ENCODE data around the gene PECR.
"Not testable (repeated sequence)": the region's sequence is repeated elsewhere in the genome, so short reads cannot be mapped to it uniquely, and the experiment has no call there.

The PECR gene

DNA sequence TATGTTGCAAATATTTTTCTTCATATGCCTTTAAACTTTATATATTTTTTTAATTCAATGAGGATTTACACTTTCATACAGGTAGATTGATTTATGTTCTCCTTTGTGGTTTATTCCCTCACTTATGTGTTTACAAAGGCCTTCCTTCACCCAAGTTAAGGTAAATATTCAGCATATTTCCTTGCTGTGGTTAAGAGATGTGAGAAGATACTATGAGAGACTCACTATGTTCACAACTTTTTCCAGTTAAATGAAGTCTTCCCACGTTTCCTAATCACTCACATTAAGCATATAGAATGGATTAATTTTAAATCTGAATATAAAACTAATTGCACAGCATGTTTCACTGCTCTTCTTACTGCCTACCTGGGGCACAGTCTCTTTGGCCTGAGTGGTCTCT is 597 bp downstream of the PECR start:
- H3K9me3 ChIP-seq (replicated peaks in 1 of 2; ENCODE audit: control insufficient read depth in 2 of 2, insufficient read depth in 1 of 2, low read depth in 1 of 2, low read length in 2 of 2): no peaks in the 10 kb centered on the region
- H2AK5ac ChIP-seq (ENCODE audit: low read depth, low read length): peak overlapping the region; percentile 90
- H3K23ac ChIP-seq (ENCODE audit: low read depth, low read length, poor library complexity): no peak overlapping the region
- H3K4me2 ChIP-seq (ENCODE audit: insufficient read depth, low read length, poor library complexity, severe bottlenecking): peak overlapping the region; percentile 94
- H3K9ac ChIP-seq (ENCODE audit: low read depth, low read length, poor library complexity): peak overlapping the region; percentile 99
- no peak overlapping the region for H3K4ac ChIP-seq (ENCODE audit: low read length)
- no peak for DNase-seq (ENCODE audit: low spot score)
- H3K18ac ChIP-seq (ENCODE audit: low read length): no peak overlapping the region
- peaks cover 6 to 16% of the 10 kb centered on the region in 2 donors for H3K4me1 ChIP-seq (ENCODE audit: control insufficient read depth in 2 of 2, insufficient read depth in 1 of 2, low read depth in 1 of 2, low read length in 2 of 2)
- no peak overlapping the region for H2BK120ac ChIP-seq (ENCODE audit: low read depth, low read length)
- no peak overlapping the region for H4K91ac ChIP-seq (ENCODE audit: low read depth, low read length, poor library complexity)
- peaks cover 1% of the 10 kb centered on the region for H3K79me1 ChIP-seq (ENCODE audit: low read depth, low read length)
- H3K14ac ChIP-seq (ENCODE audit: low read length): no peak overlapping the region
- no CpG with 5 or more reads among the region's 1 CpG for WGBS, 2 donors (ENCODE audit: extremely low coverage in 2 of 2, insufficient read length in 2 of 2, insufficient replicate concordance in 1 of 2)
- no peak overlapping the region for H2BK15ac ChIP-seq (ENCODE audit: low read length)
- H3K4me3 ChIP-seq (ENCODE audit: low read length in 2 of 2): peak overlapping the region; percentile 77 to 79
- H3K27me3 ChIP-seq (ENCODE audit: control insufficient read depth in 3 of 3, insufficient read depth in 3 of 3, low read depth in 1 of 3, low read length in 3 of 3): no peaks in the 10 kb centered on the region
- H2BK12ac ChIP-seq (ENCODE audit: low read length): no peak overlapping the region
- peak overlapping the region; percentile 99 for H2BK5ac ChIP-seq (ENCODE audit: low read length)
- H2AFZ ChIP-seq (ENCODE audit: low read length): peak overlapping the region; percentile 92
- peak overlapping the region; percentile 48 for H3K27ac ChIP-seq (replicated peaks; ENCODE audit: low read length)
- no peaks in the 10 kb centered on the region for H3K36me3 ChIP-seq (replicated peaks in 1 of 2; ENCODE audit: control insufficient read depth in 2 of 2, insufficient read depth in 2 of 2, low read length in 2 of 2)
- H4K8ac ChIP-seq (ENCODE audit: low read depth, low read length): no peak overlapping the region

DNA sequence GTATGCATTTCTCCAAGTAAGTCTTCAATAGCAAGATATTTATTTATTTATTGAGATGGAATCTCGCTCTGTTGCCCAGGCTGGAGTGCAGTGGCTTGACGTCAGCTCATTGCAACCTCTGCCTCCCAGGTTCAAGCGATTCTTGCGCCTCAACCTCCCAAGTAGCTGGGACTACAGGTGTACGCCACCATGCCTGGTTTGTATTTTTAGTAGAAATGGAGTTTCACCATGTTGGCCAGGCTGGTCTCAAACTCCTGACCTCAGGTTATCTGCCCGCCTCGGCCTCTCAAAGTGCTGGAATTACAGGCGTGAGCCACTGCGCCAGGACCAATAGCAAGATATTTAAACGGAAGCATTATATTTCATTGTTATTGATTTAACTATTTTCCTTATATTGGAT is 1.6 kb downstream of the PECR start:
- H3K27me3 ChIP-seq (ENCODE audit: control insufficient read depth in 3 of 3, insufficient read depth in 3 of 3, low read depth in 1 of 3, low read length in 3 of 3); H3K9me3 ChIP-seq (replicated peaks in 1 of 2; ENCODE audit: control insufficient read depth in 2 of 2, insufficient read depth in 1 of 2, low read depth in 1 of 2, low read length in 2 of 2); H3K27ac ChIP-seq (replicated peaks; ENCODE audit: low read length); H4K8ac ChIP-seq (ENCODE audit: low read depth, low read length); H3K4me2 ChIP-seq (ENCODE audit: insufficient read depth, low read length, poor library complexity, severe bottlenecking); H3K79me1 ChIP-seq (ENCODE audit: low read depth, low read length); H3K4me3 ChIP-seq (ENCODE audit: low read length in 2 of 2); H2BK12ac ChIP-seq (ENCODE audit: low read length); H3K14ac ChIP-seq (ENCODE audit: low read length); H2BK15ac ChIP-seq (ENCODE audit: low read length); H3K9ac ChIP-seq (ENCODE audit: low read depth, low read length, poor library complexity); H2AK5ac ChIP-seq (ENCODE audit: low read depth, low read length); H3K4ac ChIP-seq (ENCODE audit: low read length); DNase-seq (ENCODE audit: low spot score); H2BK120ac ChIP-seq (ENCODE audit: low read depth, low read length); H3K23ac ChIP-seq (ENCODE audit: low read depth, low read length, poor library complexity); H3K36me3 ChIP-seq (replicated peaks in 1 of 2; ENCODE audit: control insufficient read depth in 2 of 2, insufficient read depth in 2 of 2, low read length in 2 of 2); H3K18ac ChIP-seq (ENCODE audit: low read length); H4K91ac ChIP-seq (ENCODE audit: low read depth, low read length, poor library complexity); H2AFZ ChIP-seq (ENCODE audit: low read length); H2BK5ac ChIP-seq (ENCODE audit: low read length): not testable (repeated sequence)
- H3K4me1 ChIP-seq (ENCODE audit: control insufficient read depth in 2 of 2, insufficient read depth in 1 of 2, low read depth in 1 of 2, low read length in 2 of 2): peaks cover 3 to 16% of the 10 kb centered on the region in 2 donors
- whole genome bisulfite sequencing, 2 donors (ENCODE audit: extremely low coverage in 2 of 2, insufficient read length in 2 of 2, insufficient replicate concordance in 1 of 2): no CpG with 5 or more reads among the region's 10 CpGs

DNA sequence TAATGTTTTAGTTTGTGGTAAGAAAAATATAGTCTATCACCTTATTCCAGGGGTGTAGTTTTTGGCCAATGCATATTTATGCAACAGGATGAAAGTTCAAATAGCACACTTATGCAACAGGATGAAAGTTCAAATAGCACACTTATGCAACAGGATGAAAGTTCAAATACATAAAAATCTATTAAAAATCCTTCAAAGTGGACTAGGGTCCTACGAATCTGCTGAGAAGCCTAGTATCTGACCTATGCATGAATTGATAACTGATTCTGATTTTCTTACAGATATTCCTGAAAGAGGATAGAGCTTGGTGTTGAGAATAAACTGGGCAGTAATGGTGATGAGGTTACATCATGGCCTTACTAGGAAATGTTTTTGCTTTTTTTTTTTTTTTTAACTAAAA is 2.8 kb downstream of the PECR start:
- no peak overlapping the region for H3K4me2 ChIP-seq (ENCODE audit: insufficient read depth, low read length, poor library complexity, severe bottlenecking)
- H3K4ac ChIP-seq (ENCODE audit: low read length): no peak overlapping the region
- H3K4me1 ChIP-seq (ENCODE audit: control insufficient read depth in 2 of 2, insufficient read depth in 1 of 2, low read depth in 1 of 2, low read length in 2 of 2): peaks cover 0 to 6% of the 10 kb centered on the region in 2 donors
- H2BK120ac ChIP-seq (ENCODE audit: low read depth, low read length): no peak overlapping the region
- H3K18ac ChIP-seq (ENCODE audit: low read length): no peak overlapping the region
- no peak overlapping the region for H4K91ac ChIP-seq (ENCODE audit: low read depth, low read length, poor library complexity)
- H2BK12ac ChIP-seq (ENCODE audit: low read length): no peak overlapping the region
- H3K23ac ChIP-seq (ENCODE audit: low read depth, low read length, poor library complexity): no peak overlapping the region
- no peak overlapping the region for H2AFZ ChIP-seq (ENCODE audit: low read length)
- H4K8ac ChIP-seq (ENCODE audit: low read depth, low read length): no peak overlapping the region
- no CpG with 5 or more reads among the region's 1 CpG for WGBS, 2 donors (ENCODE audit: extremely low coverage in 2 of 2, insufficient read length in 2 of 2, insufficient replicate concordance in 1 of 2)
- H3K27ac ChIP-seq (replicated peaks; ENCODE audit: low read length): no peak overlapping the region
- no peak for DNase-seq (ENCODE audit: low spot score)
- no peak overlapping the region for H2AK5ac ChIP-seq (ENCODE audit: low read depth, low read length)
- H3K9me3 ChIP-seq (replicated peaks in 1 of 2; ENCODE audit: control insufficient read depth in 2 of 2, insufficient read depth in 1 of 2, low read depth in 1 of 2, low read length in 2 of 2): no peaks in the 10 kb centered on the region
- no peak overlapping the region for H3K9ac ChIP-seq (ENCODE audit: low read depth, low read length, poor library complexity)
- no peak overlapping the region for H3K4me3 ChIP-seq (ENCODE audit: low read length in 2 of 2)
- H3K27me3 ChIP-seq (ENCODE audit: control insufficient read depth in 3 of 3, insufficient read depth in 3 of 3, low read depth in 1 of 3, low read length in 3 of 3): no peaks in the 10 kb centered on the region
- H2BK15ac ChIP-seq (ENCODE audit: low read length): no peak overlapping the region
- peaks cover 1% of the 10 kb centered on the region for H3K79me1 ChIP-seq (ENCODE audit: low read depth, low read length)
- H3K36me3 ChIP-seq (replicated peaks in 1 of 2; ENCODE audit: control insufficient read depth in 2 of 2, insufficient read depth in 2 of 2, low read length in 2 of 2): peaks cover 0 to 10% of the 10 kb centered on the region in 2 donors
- no peak overlapping the region for H2BK5ac ChIP-seq (ENCODE audit: low read length)
- H3K14ac ChIP-seq (ENCODE audit: low read length): no peak overlapping the region

DNA sequence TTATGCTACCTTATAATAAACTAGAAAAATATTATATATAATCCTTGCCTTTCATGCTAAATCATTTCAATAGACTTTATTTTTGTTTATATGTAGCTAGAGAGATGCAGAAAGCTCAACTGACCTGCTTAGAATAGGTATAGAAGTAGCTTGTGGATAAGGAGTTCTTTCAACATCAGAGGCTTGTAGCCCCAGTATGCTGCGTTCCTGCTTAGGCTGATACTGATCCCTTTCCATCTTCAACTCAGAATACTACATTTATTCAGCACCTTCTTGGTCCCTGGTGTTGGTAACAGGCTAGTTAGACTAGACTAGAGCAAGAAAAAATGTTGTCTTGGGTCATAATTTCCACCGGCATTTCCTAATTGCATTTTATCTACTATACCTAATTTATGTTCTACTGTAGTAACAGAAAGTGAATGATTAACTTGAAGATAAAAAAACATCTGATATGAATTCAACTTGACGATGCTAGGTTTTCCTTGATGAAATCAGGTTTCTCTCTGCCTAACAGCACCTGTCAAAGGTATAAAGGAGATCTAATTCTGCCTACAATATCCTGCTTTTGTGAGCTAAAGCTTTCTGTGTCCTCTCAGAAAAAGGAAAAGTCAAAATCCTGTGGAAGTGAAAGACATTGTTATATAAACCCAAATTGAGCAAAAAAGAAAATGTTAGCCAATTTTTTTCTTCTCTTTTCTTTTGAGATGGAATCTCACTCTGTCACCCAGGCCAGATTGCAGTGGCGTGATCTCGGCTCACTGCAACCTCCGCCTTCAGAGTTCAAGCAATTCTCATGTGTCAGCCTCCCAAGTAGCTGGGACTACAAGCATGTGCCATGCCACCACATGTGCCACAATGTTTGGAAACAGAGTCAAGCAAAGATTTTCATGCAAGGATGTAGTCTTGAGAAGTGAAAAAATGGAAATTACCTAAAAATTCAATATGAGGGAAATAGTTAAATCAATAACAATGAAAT is 5.8 kb downstream of the PECR start:
- Histone ChIP-seq H3K4ac (ENCODE audit: low read length) (no peak overlapping the region), H4K8ac (ENCODE audit: low read depth, low read length) (no peak overlapping the region), H3K18ac (ENCODE audit: low read length) (no peak overlapping the region), H3K79me1 (ENCODE audit: low read depth, low read length) (peaks cover 1% of the 10 kb centered on the region), H3K14ac (ENCODE audit: low read length) (no peak overlapping the region), H3K9me3 (replicated peaks in 1 of 2; ENCODE audit: control insufficient read depth in 2 of 2, insufficient read depth in 1 of 2, low read depth in 1 of 2, low read length in 2 of 2) (no peaks in the 10 kb centered on the region), H4K91ac (ENCODE audit: low read depth, low read length, poor library complexity) (no peak overlapping the region), H3K27me3 (ENCODE audit: control insufficient read depth in 3 of 3, insufficient read depth in 3 of 3, low read depth in 1 of 3, low read length in 3 of 3) (no peaks in the 10 kb centered on the region), H2AFZ (ENCODE audit: low read length) (no peak overlapping the region), H3K27ac (replicated peaks; ENCODE audit: low read length) (no peak overlapping the region), H2AK5ac (ENCODE audit: low read depth, low read length) (no peak overlapping the region), H3K23ac (ENCODE audit: low read depth, low read length, poor library complexity) (no peak overlapping the region), H2BK12ac (ENCODE audit: low read length) (no peak overlapping the region), H3K4me1 (ENCODE audit: control insufficient read depth in 2 of 2, insufficient read depth in 1 of 2, low read depth in 1 of 2, low read length in 2 of 2) (no peaks in the 10 kb centered on the region), H3K4me3 (ENCODE audit: low read length in 2 of 2) (no peak overlapping the region), H3K4me2 (ENCODE audit: insufficient read depth, low read length, poor library complexity, severe bottlenecking) (no peak overlapping the region), H2BK15ac (ENCODE audit: low read length) (no peak overlapping the region), H2BK5ac (ENCODE audit: low read length) (no peak overlapping the region), H3K9ac (ENCODE audit: low read depth, low read length, poor library complexity) (no peak overlapping the region), H3K36me3 (replicated peaks in 1 of 2; ENCODE audit: control insufficient read depth in 2 of 2, insufficient read depth in 2 of 2, low read length in 2 of 2) (peaks cover 0 to 24% of the 10 kb centered on the region in 2 donors), H2BK120ac (ENCODE audit: low read depth, low read length) (no peak overlapping the region)
- WGBS, 2 donors (ENCODE audit: extremely low coverage in 2 of 2, insufficient read length in 2 of 2, insufficient replicate concordance in 1 of 2): no CpG with 5 or more reads among the region's 6 CpGs
- no peak for DNase-seq (ENCODE audit: low spot score)

Measured in neuronal stem cell (in vitro differentiated cells).